ENCODE data around the gene COMP.

COMP gene

DNA sequence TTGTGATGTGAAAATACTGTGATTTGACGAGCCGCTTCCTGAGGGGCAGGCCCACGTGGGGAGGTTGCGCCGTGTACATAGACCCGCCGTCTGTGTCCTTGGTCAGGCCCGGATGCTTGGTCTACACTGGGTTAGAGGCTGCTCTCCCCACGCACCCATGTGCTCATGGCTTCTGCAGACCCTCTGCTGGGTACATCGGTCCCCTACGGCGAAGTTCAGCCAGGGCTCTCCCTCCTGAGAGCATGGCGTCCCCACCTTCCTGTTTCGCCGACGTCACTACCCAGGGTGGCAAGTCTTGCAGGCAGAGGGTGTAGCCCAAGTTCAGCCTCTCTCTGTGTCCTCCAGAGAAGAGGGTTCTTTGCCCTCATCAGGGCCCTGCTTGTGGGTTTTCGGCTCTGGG is 11.0 kb downstream of the COMP start:
- no peaks in the 10 kb centered on the region for H4K20me1 ChIP-seq (ENCODE audit: control insufficient read depth, insufficient read depth, low read depth, low read length)
- no peaks in the 10 kb centered on the region for H3F3A ChIP-seq (ENCODE audit: control insufficient read depth, insufficient read depth)
- H3K36me3 ChIP-seq (ENCODE audit: control insufficient read depth, low read length): no peaks in the 10 kb centered on the region
- no peak overlapping the region for H3K4me2 ChIP-seq (ENCODE audit: low read length)
- no peaks in the 10 kb centered on the region for H3K9me3 ChIP-seq (ENCODE audit: control insufficient read depth, insufficient read depth, low read length)
- no peak overlapping the region for H3K27ac ChIP-seq (ENCODE audit: low read depth, low read length)
- no peak for TF ChIP-seq EZH2phosphoT487 (IDR thresholded peaks at IDR 0.05; ENCODE audit: borderline replicate concordance, low read length)
- TF ChIP-seq, protein P1, sequence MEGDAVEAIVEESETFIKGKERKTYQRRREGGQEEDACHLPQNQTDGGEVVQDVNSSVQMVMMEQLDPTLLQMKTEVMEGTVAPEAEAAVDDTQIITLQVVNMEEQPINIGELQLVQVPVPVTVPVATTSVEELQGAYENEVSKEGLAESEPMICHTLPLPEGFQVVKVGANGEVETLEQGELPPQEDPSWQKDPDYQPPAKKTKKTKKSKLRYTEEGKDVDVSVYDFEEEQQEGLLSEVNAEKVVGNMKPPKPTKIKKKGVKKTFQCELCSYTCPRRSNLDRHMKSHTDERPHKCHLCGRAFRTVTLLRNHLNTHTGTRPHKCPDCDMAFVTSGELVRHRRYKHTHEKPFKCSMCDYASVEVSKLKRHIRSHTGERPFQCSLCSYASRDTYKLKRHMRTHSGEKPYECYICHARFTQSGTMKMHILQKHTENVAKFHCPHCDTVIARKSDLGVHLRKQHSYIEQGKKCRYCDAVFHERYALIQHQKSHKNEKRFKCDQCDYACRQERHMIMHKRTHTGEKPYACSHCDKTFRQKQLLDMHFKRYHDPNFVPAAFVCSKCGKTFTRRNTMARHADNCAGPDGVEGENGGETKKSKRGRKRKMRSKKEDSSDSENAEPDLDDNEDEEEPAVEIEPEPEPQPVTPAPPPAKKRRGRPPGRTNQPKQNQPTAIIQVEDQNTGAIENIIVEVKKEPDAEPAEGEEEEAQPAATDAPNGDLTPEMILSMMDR (IDR thresholded peaks at IDR 0.05; ENCODE audit: low read depth, low read length, poor library complexity, severe bottlenecking): no peak
- no peak overlapping the region for H3K4me3 ChIP-seq (ENCODE audit: low read length)
- H3K9me2 ChIP-seq (replicated peaks; ENCODE audit: control insufficient read depth, low read length): no peaks in the 10 kb centered on the region
- H3K27me3 ChIP-seq (ENCODE audit: control insufficient read depth, low read length): no peaks in the 10 kb centered on the region
- peaks cover 2% of the 10 kb centered on the region; the same call in 1 of the 2 replicates for H3K4me1 ChIP-seq (ENCODE audit: control insufficient read depth, low read length)
- no peaks in the 10 kb centered on the region for H3K79me2 ChIP-seq (ENCODE audit: control insufficient read depth, low read length)

DNA sequence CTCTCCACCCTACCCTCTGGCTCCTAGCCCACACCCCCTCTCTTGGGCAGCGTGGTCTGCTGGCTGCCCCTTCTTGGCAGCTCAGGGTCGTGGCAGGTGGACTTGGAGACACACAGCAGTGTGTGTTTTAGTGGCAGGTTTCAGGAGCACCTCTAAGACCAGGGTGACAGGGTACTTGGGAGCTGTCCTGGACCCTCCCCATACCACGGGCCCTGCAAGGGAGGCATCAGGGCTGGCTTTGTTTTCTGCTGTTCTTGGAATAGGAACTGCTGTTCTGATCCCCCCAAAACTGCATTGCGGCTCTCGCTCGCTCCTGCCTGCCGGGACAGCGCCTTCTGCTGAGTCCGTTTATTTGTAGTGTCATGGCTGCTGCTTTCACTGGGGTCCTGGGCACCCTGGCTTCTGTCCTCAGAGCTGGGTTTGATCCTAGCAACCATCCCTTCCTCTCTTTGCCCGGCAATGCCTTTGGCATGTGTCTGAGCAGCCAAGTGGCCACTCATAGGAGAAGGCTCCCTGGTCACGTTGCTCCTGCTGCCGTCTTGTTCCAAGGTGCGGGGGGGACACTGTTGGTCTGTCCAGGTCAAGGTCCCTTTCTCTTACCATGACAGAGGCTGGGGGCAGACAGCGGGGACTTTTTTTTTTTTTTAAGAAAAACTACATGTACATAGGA is 12.1 kb downstream of the COMP start:
- Histone ChIP-seq H3K79me2 (ENCODE audit: control insufficient read depth, low read length) (no peaks in the 10 kb centered on the region), H3K4me3 (ENCODE audit: low read length) (no peak overlapping the region), H3K36me3 (ENCODE audit: control insufficient read depth, low read length) (no peaks in the 10 kb centered on the region)

DNA sequence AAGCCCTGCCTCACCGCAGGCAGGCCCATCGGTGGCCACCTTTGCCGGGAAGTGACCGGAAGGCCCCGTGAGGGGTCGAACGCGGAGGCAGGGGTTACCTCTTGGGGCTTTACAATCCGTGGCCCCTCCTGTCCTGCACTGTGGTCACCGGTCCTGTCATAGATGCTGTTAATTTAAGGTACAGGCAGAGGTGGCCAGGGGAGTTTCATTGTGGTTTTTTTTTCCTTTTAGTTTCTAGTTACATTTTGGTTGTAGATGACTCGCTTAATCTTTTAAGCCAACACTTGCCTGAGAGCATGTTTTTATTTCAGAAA is 13.1 kb downstream of the COMP start:
- Histone ChIP-seq H3K79me2 (ENCODE audit: control insufficient read depth, low read length) (no peaks in the 10 kb centered on the region), H3F3A (ENCODE audit: control insufficient read depth, insufficient read depth) (no peaks in the 10 kb centered on the region), H3K27me3 (ENCODE audit: control insufficient read depth, low read length) (no peaks in the 10 kb centered on the region), H3K9me3 (ENCODE audit: control insufficient read depth, insufficient read depth, low read length) (no peaks in the 10 kb centered on the region), H3K4me2 (ENCODE audit: low read length) (no peak overlapping the region), H4K20me1 (ENCODE audit: control insufficient read depth, insufficient read depth, low read depth, low read length) (no peaks in the 10 kb centered on the region), H3K4me1 (ENCODE audit: control insufficient read depth, low read length) (no peaks in the 10 kb centered on the region), H3K4me3 (ENCODE audit: low read length) (no peak overlapping the region), H3K27ac (ENCODE audit: low read depth, low read length) (no peak overlapping the region), H3K9me2 (replicated peaks; ENCODE audit: control insufficient read depth, low read length) (no peaks in the 10 kb centered on the region), H3K36me3 (ENCODE audit: control insufficient read depth, low read length) (no peaks in the 10 kb centered on the region)
- TF ChIP-seq, protein P1 (IDR thresholded peaks at IDR 0.05; ENCODE audit: low read depth, low read length, poor library complexity, severe bottlenecking): no peak
- no peak for TF ChIP-seq EZH2phosphoT487 (IDR thresholded peaks at IDR 0.05; ENCODE audit: borderline replicate concordance, low read length)

More for the DNA sequence above, 12.1 kb downstream of the COMP start:
- no peaks in the 10 kb centered on the region for H3K27me3 ChIP-seq (ENCODE audit: control insufficient read depth, low read length)
- no peaks in the 10 kb centered on the region for H3K9me3 ChIP-seq (ENCODE audit: control insufficient read depth, insufficient read depth, low read length)
- H3K27ac ChIP-seq (ENCODE audit: low read depth, low read length): no peak overlapping the region
- no peaks in the 10 kb centered on the region for H3K4me1 ChIP-seq (ENCODE audit: control insufficient read depth, low read length)
- no peaks in the 10 kb centered on the region for H3F3A ChIP-seq (ENCODE audit: control insufficient read depth, insufficient read depth)
- no peaks in the 10 kb centered on the region for H3K9me2 ChIP-seq (replicated peaks; ENCODE audit: control insufficient read depth, low read length)
- TF ChIP-seq EZH2phosphoT487 (IDR thresholded peaks at IDR 0.05; ENCODE audit: borderline replicate concordance, low read length): no peak
- TF ChIP-seq, protein P1 (IDR thresholded peaks at IDR 0.05; ENCODE audit: low read depth, low read length, poor library complexity, severe bottlenecking): no peak
- no peaks in the 10 kb centered on the region for H4K20me1 ChIP-seq (ENCODE audit: control insufficient read depth, insufficient read depth, low read depth, low read length)
- H3K4me2 ChIP-seq (ENCODE audit: low read length): no peak overlapping the region
